Stimulated activated naive B cell treated with anti-CD40 and anti-IgM and Interleukin-4, amounts not matched to agents 10 μg/mL and 1 μg/mL and 100 μg/mL, for 72 hours (primary cell): ENCODE data around the gene PATE4.
"Not testable (repeated sequence)": the region's sequence is repeated elsewhere in the genome, so short reads cannot be mapped to it uniquely, and the experiment has no call there.

ENCODE experiments used
- ATAC-seq, 2 donors: fragments of 150-1000 bp; cut with Tn5 transposase; replicated peaks; 2 replicates each; pipeline ENCODE4 v1.10.0; 2021; ENCODE audit warnings: moderate library complexity in 1 of 2
- DNase-seq: peaks from one replicate; pipeline ENCODE4 v3.0.0; 2021
- H3K27ac Mint-ChIP-seq: one replicate; pipeline ENCODE4 v1.8.0; 2022; ENCODE audit warnings: mild to moderate bottlenecking, mixed read lengths
- H3K27me3 Mint-ChIP-seq, 2 donors: one replicate each; pipeline ENCODE4 v1.8.0; 2022; ENCODE audit warnings: mixed read lengths in 2 of 2
- H3K36me3 Mint-ChIP-seq, 2 donors: one replicate each; pipeline ENCODE4 v1.8.0; 2022; ENCODE audit warnings: mixed read lengths in 2 of 2, mild to moderate bottlenecking in 1 of 2
- H3K4me1 Mint-ChIP-seq, 2 donors: one replicate each; pipeline ENCODE4 v1.8.0; 2022; ENCODE audit warnings: mixed read lengths in 2 of 2, mild to moderate bottlenecking in 1 of 2
- H3K4me3 Mint-ChIP-seq, 2 donors: one replicate each; pipeline ENCODE4 v1.8.0; 2022; ENCODE audit warnings: mild to moderate bottlenecking in 2 of 2, mixed read lengths in 2 of 2, moderate library complexity in 1 of 2
- H3K9me3 Mint-ChIP-seq, 2 donors: one replicate each; pipeline ENCODE4 v1.8.0; 2022; ENCODE audit warnings: mixed read lengths in 2 of 2, mild to moderate bottlenecking in 1 of 2

Gene PATE4, protein sequence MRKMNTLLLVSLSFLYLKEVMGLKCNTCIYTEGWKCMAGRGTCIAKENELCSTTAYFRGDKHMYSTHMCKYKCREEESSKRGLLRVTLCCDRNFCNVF

GRCh38 chr11:125833016-125833415, at the start of gene PATE4:
Gene PATE4, plus strand, starts transcription at chr11:125833316. Its CDS starts 44 bp downstream, at chr11:125833360.
- H3K27me3 Mint-ChIP-seq = peaks cover 8 to 20% of the 10 kb centered on the region in 2 donors
- no peaks in the 10 kb centered on the region for H3K4me1 Mint-ChIP-seq
- peaks cover 6 to 12% of the 10 kb centered on the region in 2 donors for H3K9me3 Mint-ChIP-seq
- no peak within 1 kb of the TSS for H3K4me3 Mint-ChIP-seq
- H3K27ac Mint-ChIP-seq = no peak within 1 kb of the TSS
- DNase-seq = no peak
- no peak for ATAC-seq
- no peaks in the 10 kb centered on the region for H3K36me3 Mint-ChIP-seq

GRCh38 chr11:125784678-125785077, 48.4 kb upstream of the PATE4 start:
- Mint-ChIP-seq H3K27ac (no peak overlapping the region), H3K9me3 (peaks cover 7 to 9% of the 10 kb centered on the region in 2 donors), H3K36me3 (no peaks in the 10 kb centered on the region), H3K4me1 (no peaks in the 10 kb centered on the region), H3K4me3 (no peak overlapping the region), H3K27me3 (peaks cover 3 to 8% of the 10 kb centered on the region in 2 donors)
- ATAC-seq (no peak), DNase-seq (no peak)

DNA sequence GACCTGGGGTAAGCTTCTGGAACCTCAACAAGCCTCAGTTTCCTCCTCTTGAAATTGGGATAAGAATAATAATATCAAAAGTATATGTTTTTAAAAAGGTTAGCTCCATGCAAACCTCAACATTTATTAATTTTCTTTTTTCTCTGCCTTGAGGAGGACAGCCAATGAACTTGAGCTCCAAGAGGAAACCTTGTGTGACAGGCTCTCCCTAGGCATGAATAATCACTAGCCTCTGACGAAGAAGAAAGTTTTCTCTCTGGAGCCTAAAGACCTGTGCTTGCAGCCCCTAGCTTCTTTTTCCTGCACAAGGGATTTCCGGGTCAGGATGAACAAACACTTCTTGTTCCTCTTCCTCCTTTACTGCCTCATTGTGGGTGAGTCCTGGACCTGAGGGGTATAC, 45.3 kb upstream of the PATE4 start, which contains the start of gene PATE3:
TSS of gene PATE3 (plus strand) at position 301 of the 400 bp plus-strand sequence. CDS start at position 326, 25 bp downstream.
- Mint-ChIP-seq H3K4me1 (no peaks in the 10 kb centered on the region), H3K36me3 (no peaks in the 10 kb centered on the region), H3K9me3 (peaks cover 4 to 7% of the 10 kb centered on the region in 2 donors), H3K27ac (no peak within 1 kb of the TSS), H3K27me3 (peaks cover 0 to 6% of the 10 kb centered on the region in 2 donors), H3K4me3 (no peak within 1 kb of the TSS)
- DNase-seq (no peak), ATAC-seq (no peak)

DNA sequence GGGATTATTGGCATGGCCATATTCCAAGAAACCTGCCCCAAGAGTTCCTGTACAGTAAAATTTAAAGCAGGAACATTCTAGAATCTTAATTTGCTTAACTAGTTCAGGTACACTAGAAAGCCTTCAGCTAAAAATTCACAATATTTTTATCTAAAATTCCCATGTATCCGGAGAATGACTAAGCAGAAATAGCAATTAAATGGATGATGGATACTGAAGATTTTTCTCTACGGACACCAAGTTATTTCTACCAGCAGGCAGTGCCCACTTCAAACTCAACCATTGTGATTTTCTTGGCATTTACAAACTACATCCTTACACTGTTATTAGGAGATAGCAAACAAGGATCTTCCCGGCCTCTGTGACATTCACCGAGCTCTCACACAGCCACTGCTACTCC, 42.3 kb upstream of the PATE4 start:
- H3K27ac Mint-ChIP-seq = no peak overlapping the region
- peaks cover 0 to 6% of the 10 kb centered on the region in 2 donors for H3K27me3 Mint-ChIP-seq
- ATAC-seq (no peak), DNase-seq (no peak)
- no peak overlapping the region for H3K4me3 Mint-ChIP-seq
- H3K36me3 Mint-ChIP-seq = no peaks in the 10 kb centered on the region
- no peaks in the 10 kb centered on the region for H3K4me1 Mint-ChIP-seq
- H3K9me3 Mint-ChIP-seq = peaks cover 14 to 23% of the 10 kb centered on the region in 2 donors

- no peak for ATAC-seq
- peaks cover 4% of the 10 kb centered on the region in 2 donors for H3K36me3 Mint-ChIP-seq
- no peaks in the 10 kb centered on the region for H3K4me1 Mint-ChIP-seq
- no peak for DNase-seq
- peaks cover 40 to 45% of the 10 kb centered on the region in 2 donors for H3K9me3 Mint-ChIP-seq
- no peak overlapping the region for H3K4me3 Mint-ChIP-seq
- H3K27me3 Mint-ChIP-seq = peaks cover 0 to 10% of the 10 kb centered on the region in 2 donors
- H3K27ac Mint-ChIP-seq = no peak overlapping the region
These were observed 35.5 kb upstream of the PATE4 start for GRCh38 chr11:125797641-125798040.

GRCh38 chr11:125799808-125800207, 33.3 kb upstream of the PATE4 start:
- peaks cover 4% of the 10 kb centered on the region in 2 donors for H3K36me3 Mint-ChIP-seq
- no peak overlapping the region for H3K27ac Mint-ChIP-seq
- no peaks in the 10 kb centered on the region for H3K4me1 Mint-ChIP-seq
- ATAC-seq = no peak
- H3K27me3 Mint-ChIP-seq = peaks cover 0 to 10% of the 10 kb centered on the region in 2 donors
- no peak for DNase-seq
- peaks cover 39 to 48% of the 10 kb centered on the region in 2 donors for H3K9me3 Mint-ChIP-seq
- no peak overlapping the region for H3K4me3 Mint-ChIP-seq

- ATAC-seq = no peak
- H3K27ac Mint-ChIP-seq = no peak overlapping the region
- DNase-seq = no peak
- peaks cover 0 to 10% of the 10 kb centered on the region in 2 donors for H3K27me3 Mint-ChIP-seq
- H3K36me3 Mint-ChIP-seq = peaks cover 4% of the 10 kb centered on the region in 2 donors
- H3K9me3 Mint-ChIP-seq = peaks cover 30 to 35% of the 10 kb centered on the region in 2 donors
- no peaks in the 10 kb centered on the region for H3K4me1 Mint-ChIP-seq
- H3K4me3 Mint-ChIP-seq = no peak overlapping the region
These were observed 30.7 kb upstream of the PATE4 start for GRCh38 chr11:125802387-125802786.

GRCh38 chr11:125807909-125808308, 25.2 kb upstream of the PATE4 start:
- no peaks in the 10 kb centered on the region for H3K27me3 Mint-ChIP-seq
- H3K4me3 Mint-ChIP-seq = no peak overlapping the region
- H3K36me3 Mint-ChIP-seq = no peaks in the 10 kb centered on the region
- H3K4me1 Mint-ChIP-seq = no peaks in the 10 kb centered on the region
- DNase-seq (no peak), ATAC-seq (no peak)
- H3K9me3 Mint-ChIP-seq = peaks cover 13 to 18% of the 10 kb centered on the region in 2 donors
- no peak overlapping the region for H3K27ac Mint-ChIP-seq

GRCh38 chr11:125835748-125836147, 2.6 kb downstream of the PATE4 start:
- ATAC-seq (no peak), DNase-seq (no peak)
- no peak overlapping the region for H3K4me3 Mint-ChIP-seq
- H3K4me1 Mint-ChIP-seq = no peaks in the 10 kb centered on the region
- H3K36me3 Mint-ChIP-seq = no peaks in the 10 kb centered on the region
- H3K27me3 Mint-ChIP-seq = peaks cover 12 to 25% of the 10 kb centered on the region in 2 donors
- H3K9me3 Mint-ChIP-seq = peaks cover 6 to 7% of the 10 kb centered on the region in 2 donors
- H3K27ac Mint-ChIP-seq = no peak overlapping the region

GRCh38 chr11:125842321-125842948, 9.3 kb downstream of the PATE4 start:
- ATAC-seq (no peak), DNase-seq (no peak)
- peaks cover 0 to 3% of the 10 kb centered on the region in 2 donors for H3K4me1 Mint-ChIP-seq
- peaks cover 13 to 19% of the 10 kb centered on the region in 2 donors for H3K36me3 Mint-ChIP-seq
- H3K27ac Mint-ChIP-seq = no peak overlapping the region
- peaks cover 22 to 26% of the 10 kb centered on the region in 2 donors for H3K9me3 Mint-ChIP-seq
- no peak overlapping the region for H3K4me3 Mint-ChIP-seq
- H3K27me3 Mint-ChIP-seq = peaks cover 4 to 8% of the 10 kb centered on the region in 2 donors

DNA sequence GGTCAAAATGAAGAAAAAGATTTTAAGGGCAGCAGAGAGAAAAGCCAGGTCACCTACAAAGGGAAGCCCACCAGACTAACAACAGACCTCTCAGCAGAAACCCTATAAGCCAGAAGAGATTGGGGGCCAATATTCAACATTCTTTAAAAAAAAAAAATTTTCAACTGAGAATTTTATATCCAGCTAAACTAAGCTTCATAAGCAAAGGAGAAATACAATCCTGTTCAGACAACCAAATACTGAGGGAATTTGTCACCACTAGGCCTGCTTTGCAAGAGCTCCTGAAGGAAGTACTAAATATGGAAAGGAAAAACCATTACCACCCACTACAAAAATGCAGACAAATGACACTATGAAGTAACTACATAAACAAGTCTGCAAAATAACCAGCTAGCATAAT, 13.1 kb downstream of the PATE4 start:
- ATAC-seq (no peak), DNase-seq (no peak)
- no peak overlapping the region for H3K27ac Mint-ChIP-seq
- peaks cover 14 to 24% of the 10 kb centered on the region in 2 donors for H3K36me3 Mint-ChIP-seq
- no peaks in the 10 kb centered on the region for H3K27me3 Mint-ChIP-seq
- peaks cover 0 to 3% of the 10 kb centered on the region in 2 donors for H3K4me1 Mint-ChIP-seq
- peaks cover 30 to 43% of the 10 kb centered on the region in 2 donors for H3K9me3 Mint-ChIP-seq
- H3K4me3 Mint-ChIP-seq = no peak overlapping the region

DNA sequence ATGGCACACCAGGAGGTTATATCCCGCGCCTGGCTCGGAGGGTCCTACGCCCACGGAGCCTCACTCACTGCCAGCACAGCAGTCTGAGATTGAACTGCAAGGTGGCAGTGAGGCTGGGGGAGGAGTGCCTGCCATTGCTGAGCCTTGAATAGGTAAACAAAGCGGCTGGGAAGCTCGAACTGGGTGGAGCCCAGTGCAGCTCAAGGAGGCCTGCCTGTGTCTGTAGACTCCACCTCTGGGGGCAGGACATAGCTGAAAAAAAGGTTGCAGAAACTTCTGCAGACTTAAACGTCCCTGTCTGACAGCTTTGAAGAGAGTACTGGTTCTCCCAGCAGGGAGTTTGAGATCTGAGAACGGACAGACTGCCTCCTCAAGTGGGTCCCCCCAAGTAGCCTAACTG, 24.6 kb downstream of the PATE4 start:
- Mint-ChIP-seq H3K27me3 (peaks cover 11 to 27% of the 10 kb centered on the region in 2 donors), H3K9me3 (peaks cover 25 to 28% of the 10 kb centered on the region in 2 donors), H3K36me3 (peaks cover 12 to 19% of the 10 kb centered on the region in 2 donors)
- not testable (repeated sequence) for H3K4me1 Mint-ChIP-seq, H3K27ac Mint-ChIP-seq, ATAC-seq, H3K4me3 Mint-ChIP-seq, DNase-seq

DNA sequence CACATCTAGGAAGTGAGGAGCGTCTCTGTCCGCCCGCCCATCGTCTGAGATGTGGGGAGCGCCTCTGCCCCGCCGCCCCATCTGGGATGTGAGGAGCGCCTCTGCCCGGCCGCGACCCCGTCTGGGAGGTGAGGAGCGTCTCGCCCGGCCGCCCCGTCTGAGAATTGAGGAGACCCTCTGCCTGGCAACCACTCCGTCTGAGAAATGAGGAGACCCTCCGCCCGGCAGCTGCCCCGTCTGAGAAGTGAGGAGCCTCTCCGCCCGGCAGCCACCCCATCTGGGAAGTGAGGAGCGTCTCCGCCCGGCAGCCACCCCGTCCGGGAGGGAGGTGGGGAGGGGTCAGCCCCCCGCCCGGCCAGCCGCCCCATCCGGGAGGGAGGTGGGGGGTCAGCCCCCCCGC, 29.7 kb downstream of the PATE4 start:
- peaks cover 5 to 13% of the 10 kb centered on the region in 2 donors for H3K36me3 Mint-ChIP-seq
- peaks cover 15 to 24% of the 10 kb centered on the region in 2 donors for H3K9me3 Mint-ChIP-seq
- not testable (repeated sequence) for H3K4me3 Mint-ChIP-seq, H3K4me1 Mint-ChIP-seq, ATAC-seq, H3K27ac Mint-ChIP-seq, DNase-seq
- peaks cover 5 to 10% of the 10 kb centered on the region in 2 donors for H3K27me3 Mint-ChIP-seq

DNA sequence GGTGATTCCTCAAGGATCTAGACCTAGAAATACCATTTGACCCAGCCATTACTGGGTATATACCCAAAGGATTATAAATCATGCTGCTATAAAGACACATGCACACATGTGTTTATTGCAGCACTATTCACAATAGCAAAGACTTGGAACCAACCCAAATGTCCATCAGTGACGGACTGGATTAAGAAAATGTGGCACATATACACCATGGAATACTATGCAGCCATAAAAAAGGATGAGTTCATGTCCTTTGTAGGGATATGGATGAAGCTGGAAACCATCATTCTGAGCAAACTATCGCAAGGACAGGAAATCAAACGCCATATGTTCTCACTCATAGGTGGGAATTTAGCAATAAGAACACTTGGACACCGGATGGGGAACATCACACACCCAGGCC, 32.2 kb downstream of the PATE4 start:
- DNase-seq, H3K27me3 Mint-ChIP-seq, H3K4me3 Mint-ChIP-seq, H3K9me3 Mint-ChIP-seq, H3K36me3 Mint-ChIP-seq, ATAC-seq, H3K4me1 Mint-ChIP-seq, H3K27ac Mint-ChIP-seq: not testable (repeated sequence)

DNA sequence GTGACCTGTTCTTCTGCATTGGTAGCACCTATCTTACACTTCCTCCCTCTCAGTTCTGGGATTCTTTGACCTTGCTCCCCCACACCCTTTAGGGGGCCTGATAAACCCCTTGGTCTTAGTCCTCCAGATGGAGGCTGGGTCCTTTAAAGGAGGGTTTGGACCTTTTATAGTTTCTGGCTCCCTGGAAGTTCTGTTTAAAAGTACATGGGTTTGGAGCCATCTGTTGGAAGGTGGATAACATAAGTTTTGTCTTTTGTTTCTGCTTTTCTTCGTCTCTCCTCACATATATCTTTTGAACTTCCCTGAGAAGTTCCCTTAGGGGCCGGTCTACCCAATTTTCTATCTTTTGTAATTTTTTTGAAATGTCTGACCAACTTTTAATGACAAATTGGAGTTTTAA, 36.4 kb downstream of the PATE4 start:
- H3K9me3 Mint-ChIP-seq = peaks cover 12 to 17% of the 10 kb centered on the region in 2 donors
- peaks cover 9 to 10% of the 10 kb centered on the region in 2 donors for H3K4me1 Mint-ChIP-seq
- no peak overlapping the region for H3K4me3 Mint-ChIP-seq
- no peaks in the 10 kb centered on the region for H3K27me3 Mint-ChIP-seq
- H3K27ac Mint-ChIP-seq = no peak overlapping the region
- DNase-seq = no peak
- ATAC-seq = no peak
- H3K36me3 Mint-ChIP-seq = peaks cover 8 to 18% of the 10 kb centered on the region in 2 donors
